Measurements from ENCODE around the gene GEMIN4.
A peak's percentile ranks its signal among the peaks of the same experiment; 100 is the strongest.
"Not testable (repeated sequence)": the region's sequence is repeated elsewhere in the genome, so short reads cannot be mapped to it uniquely, and the experiment has no call there.

Gene GEMIN4

DNA sequence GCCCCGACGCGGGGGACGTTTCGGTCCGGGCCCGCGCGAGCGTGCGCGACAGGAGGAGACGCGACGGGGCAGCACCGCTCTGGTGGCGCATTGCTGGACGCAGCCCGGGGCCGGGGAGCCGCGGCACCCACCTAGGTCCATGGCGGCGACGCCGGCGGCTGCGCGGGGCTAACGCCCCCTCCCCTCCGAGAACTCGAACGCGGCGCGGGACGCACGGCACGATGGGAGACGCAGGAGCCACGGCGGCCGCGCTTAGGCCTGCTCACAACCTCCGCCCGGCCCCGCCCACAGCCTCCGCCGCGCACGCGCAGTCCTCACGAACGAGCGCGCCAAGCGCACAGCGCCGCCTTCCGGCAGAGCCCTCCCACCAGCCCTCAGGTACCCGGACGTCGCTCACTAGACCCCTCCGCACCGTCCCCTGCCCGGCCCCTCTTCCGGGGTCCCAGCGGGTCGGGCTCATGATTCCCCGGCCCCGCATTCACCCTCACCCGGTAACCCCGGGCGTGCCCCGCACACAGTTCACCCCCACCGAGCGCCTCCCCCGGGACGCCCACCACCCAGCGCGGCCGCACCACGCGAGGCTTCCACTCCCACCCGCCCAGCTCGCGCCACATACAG lies at the start of gene GEMIN4:
GEMIN4 (minus strand) TSS at position 263 of the 618 bp plus-strand sequence; CDS start at position 141, 122 bp downstream.
- peak; percentile 84 to 93 for DNase-seq

DNA sequence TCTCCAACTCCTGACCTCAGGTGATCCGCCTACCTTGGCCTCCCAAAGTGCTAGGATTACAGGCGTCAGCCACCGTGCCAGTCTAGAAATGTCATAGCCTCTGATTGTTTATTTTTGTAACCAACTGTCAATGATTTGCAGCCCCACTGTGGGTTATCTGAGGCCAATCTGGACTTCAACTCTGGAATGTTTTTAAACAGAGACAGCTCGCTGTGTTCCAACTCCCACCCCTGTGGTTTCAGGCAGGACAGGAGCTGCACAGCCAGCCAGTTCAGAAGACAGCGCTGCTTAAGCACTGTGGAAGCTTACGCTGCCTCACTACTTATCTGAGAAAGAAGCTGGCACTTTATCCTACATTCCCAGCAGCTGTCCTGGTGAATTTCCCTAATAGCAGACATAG lies 49.6 kb upstream of the GEMIN4 start:
- no peak for DNase-seq

DNA sequence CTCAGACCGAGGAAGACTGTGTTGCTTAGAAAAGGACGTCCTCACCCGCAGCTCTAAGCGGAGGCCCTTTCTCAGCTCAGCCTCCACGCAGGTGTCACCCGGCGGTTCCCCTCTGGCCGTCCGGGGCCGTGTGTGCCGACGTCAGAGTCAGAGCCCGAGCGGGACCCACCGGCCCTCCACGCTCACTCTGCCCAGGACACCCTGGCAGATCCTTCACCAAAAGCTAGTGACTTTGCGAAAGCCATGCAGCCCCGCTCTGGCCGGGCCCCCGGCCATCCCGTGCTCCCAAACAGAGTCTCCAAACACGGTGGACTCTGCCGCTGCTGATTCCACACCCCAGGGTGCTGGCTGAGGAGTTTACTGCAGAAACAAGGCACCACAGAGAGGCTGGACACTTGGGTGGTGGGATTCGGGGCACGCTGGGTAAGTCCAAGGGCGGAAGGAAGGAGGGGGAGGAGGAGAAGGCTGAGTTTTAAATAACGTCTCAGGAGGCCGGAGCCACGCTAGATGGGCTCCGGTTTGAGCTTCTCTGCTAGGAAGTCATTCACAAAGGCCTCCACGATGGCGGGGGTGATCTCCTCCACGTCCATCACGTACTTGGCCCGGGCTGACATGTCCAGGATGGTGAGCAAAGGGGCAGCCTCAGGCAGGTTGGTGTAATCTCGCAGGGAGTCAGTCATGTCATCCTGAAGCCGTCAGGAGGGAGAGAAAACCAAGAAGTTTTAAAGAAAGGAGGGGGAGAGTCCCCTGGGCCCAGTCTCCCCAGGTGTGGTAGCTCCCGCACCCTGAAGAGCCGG lies 48.6 kb upstream of the GEMIN4 start:
- DNase-seq, result no peak

- DNase-seq, result no peak
Observed at GRCh38 chr17:799261-799660, 47.2 kb upstream of the GEMIN4 start.

- DNase-seq, result no peak
Observed at GRCh38 chr17:798246-798645, 46.2 kb upstream of the GEMIN4 start.

GRCh38 chr17:797236-797840 lies 45.3 kb upstream of the GEMIN4 start:
- no peak for DNase-seq

GRCh38 chr17:796609-797008 lies 44.5 kb upstream of the GEMIN4 start:
- DNase-seq, result no peak

DNA sequence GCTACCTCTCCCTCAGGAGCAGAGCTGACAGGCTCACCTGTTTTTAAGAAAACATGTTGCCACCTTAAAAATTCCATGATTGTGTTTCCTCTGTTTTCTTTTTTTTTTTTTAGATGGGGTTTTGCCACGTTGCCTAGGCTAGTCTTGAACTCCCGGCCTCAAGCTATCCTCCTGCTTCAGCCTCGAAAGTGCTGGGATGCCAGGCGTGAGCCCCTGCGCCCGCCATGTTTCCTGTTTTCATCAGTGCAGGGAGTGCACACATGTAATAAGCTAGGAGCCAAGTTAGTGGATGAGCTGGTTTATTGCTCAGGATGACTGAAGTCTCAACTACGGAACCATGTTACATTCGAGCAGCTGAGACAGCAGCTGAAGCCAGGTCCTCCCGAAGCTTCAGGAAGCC lies 43.7 kb upstream of the GEMIN4 start:
- no peak for DNase-seq

GRCh38 chr17:795276-795675 lies 43.2 kb upstream of the GEMIN4 start:
- DNase-seq, result no peak

DNA sequence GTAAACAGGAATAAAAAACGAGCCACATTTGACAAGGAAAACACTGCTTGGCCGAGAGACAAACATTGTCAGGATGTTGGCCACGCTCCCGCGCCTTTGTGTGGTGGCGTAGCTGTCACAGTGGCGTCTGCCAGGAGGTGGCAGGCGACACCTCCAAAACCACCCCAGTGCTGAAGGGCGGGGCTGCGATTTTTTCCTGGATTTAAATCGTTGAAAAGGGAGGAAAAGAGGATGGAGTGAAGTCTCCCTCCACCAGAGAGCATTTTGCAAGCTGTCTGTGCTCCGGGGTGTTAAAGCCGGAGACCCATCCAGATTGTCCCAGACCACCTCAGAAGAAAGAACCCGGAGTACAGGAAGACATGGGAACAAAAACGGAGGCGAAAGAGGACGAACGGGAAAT lies 42.8 kb upstream of the GEMIN4 start:
- DNase-seq, result peak; percentile 37 to 75

GRCh38 chr17:792277-792676 lies 40.2 kb upstream of the GEMIN4 start:
- DNase-seq, result no peak

- DNase-seq, result no peak
Observed at GRCh38 chr17:791829-792228, 39.8 kb upstream of the GEMIN4 start.

- not testable (repeated sequence) for DNase-seq
Observed at GRCh38 chr17:790874-791247, 38.8 kb upstream of the GEMIN4 start.

DNA sequence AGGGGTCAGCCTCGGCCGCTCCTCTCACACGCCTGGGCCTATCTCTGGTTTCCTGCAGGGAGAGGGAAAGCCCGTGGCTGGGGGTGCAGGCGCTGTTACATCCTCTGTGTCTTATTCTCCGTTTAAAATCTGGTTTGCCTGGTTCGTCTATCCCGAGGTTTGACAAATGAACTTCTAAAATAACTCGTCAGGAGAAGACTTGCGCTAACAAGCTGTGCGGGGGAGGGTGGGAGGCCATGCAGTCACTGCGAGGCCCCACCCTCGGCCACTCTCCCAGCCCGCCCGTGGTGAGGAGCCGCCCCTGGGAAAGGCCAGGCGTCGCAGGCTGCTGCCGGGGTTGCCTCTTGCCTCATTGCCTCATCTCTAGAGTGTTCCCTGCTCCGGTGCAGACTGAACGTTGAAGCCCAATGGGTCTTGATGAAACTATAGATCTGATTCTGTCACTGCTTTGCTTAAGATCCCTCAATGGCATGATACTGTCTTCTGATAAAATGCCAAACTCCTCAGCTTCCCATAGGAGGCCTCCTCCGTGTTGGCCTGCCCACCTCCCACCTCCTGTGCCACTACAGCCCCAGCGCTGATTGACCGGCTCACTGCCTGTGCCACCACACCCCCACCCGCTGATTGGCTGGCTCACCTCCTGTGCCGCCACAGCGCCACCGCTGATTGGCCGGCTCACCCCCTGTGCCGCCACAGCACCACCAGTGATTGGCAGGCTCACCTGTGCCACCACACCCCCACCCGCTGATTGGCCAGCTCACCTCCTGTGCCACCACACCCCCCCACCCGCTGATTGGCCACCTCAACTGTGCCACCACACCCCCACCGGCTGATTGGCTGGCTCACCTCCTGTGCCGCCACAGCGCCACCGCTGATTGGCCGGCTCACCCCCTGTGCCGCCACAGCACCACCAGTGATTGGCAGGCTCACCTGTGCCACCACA lies 38.1 kb upstream of the GEMIN4 start:
- DNase-seq, result not testable (repeated sequence)

GRCh38 chr17:789160-789840 lies 37.2 kb upstream of the GEMIN4 start:
- DNase-seq, result no peak

- no peak for DNase-seq
Observed at GRCh38 chr17:788551-788950, 36.5 kb upstream of the GEMIN4 start.

GRCh38 chr17:787641-788221 lies 35.7 kb upstream of the GEMIN4 start:
- DNase-seq, result no peak

- not testable (repeated sequence) for DNase-seq
Observed at GRCh38 chr17:785901-786300, 33.8 kb upstream of the GEMIN4 start.

DNA sequence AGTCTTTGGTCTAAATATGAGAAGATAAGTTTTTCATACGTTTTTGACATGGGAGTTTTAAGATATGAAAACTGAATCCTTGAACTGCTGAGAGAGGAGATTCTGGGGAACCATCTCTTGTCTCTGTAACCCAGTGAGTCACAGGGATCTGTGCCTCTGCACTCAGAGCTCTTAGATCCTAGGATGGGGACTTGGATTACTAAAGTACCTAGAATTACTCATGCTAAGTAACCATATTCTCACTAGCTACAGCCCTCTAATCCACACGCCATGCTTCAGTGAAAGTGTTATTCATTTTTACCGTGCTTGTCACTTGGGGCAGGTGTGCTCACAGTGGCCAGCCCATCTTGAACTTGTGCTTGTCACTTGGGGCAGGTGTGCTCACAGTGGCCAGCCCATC lies 32.1 kb upstream of the GEMIN4 start:
- no peak for DNase-seq

DNA sequence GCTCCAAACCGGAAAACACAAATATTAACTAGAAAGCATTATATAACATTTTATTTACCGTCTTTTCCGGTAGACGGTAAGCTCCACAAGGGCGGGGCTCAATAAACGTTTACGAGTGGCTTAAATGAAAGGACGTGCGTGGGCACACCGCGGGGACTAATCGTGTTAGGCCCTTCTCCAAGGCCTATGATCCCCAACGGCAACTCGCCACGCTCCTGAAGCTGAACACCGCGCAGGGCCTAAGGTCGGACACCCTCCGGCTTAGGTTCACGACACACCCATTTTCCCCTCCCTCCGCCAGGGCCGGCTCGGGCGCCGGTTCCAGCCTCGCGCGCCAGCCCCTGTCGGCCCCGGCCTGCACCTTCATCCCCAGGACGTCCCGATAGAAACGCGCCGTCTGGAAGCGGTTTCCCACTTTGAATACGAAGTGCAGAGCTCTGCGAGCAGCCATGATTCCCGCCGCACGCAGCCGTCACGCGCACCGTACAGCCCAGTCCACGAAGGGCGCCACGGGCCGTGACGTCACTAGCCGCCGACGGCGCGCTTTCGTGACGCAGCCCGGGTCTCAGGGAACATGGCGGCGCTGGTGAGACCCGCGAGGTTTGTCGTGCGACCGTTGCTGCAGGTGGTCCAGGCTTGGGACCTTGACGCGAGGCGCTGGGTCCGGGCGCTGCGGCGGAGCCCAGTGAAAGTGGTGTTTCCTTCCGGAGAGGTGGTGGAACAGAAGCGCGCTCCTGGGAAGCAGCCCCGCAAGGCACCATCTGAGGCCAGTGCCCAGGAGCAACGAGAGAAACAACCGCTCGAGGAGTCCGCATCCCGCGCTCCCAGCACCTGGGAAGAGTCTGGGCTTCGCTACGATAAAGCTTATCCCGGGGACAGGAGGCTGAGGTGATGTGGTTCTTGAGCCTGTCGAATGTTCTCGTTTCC lies 30.0 kb upstream of the GEMIN4 start, which contains the start of the genes GLOD4 and MRM3:
GLOD4 (minus strand) TSS at position 476 of the 927 bp plus-strand sequence; CDS start at position 451, 25 bp downstream.
MRM3 (plus strand) TSS at position 549 of the 927 bp plus-strand sequence; CDS start at position 575, 26 bp downstream.
- peak; percentile 61 to 89 for DNase-seq

GRCh38 chr17:778096-778495 lies 26.0 kb upstream of the GEMIN4 start:
- no peak for DNase-seq
